ENCODE measurements around the gene EXOC2.
"Not testable (repeated sequence)": the region's sequence is repeated elsewhere in the genome, so short reads cannot be mapped to it uniquely, and the experiment has no call there.

EXOC2 gene

GRCh38 chr6:684831-685636 is 7.9 kb downstream of the EXOC2 start:
- H3K36me3 Mint-ChIP-seq (ENCODE audit: insufficient read depth): peaks cover 12% of the 10 kb centered on the region
- DNase-seq (ENCODE audit: low spot score in 2 of 2) (no peak), ATAC-seq (replicated peaks; ENCODE audit: extremely low read depth, poor library complexity, severe bottlenecking) (no peak)
- H3K9me3 Mint-ChIP-seq: no peaks in the 10 kb centered on the region
- H3K4me1 Mint-ChIP-seq: peaks cover 59% of the 10 kb centered on the region
- peak overlapping the region; percentile 48 for H3K4me3 Mint-ChIP-seq
- H3K27me3 Mint-ChIP-seq: no peaks in the 10 kb centered on the region
- H3K27ac Mint-ChIP-seq (ENCODE audit: low read depth): peak overlapping the region; percentile 53

GRCh38 chr6:683742-684440 is 9.0 kb downstream of the EXOC2 start:
- no peak for DNase-seq (ENCODE audit: low spot score in 2 of 2)
- Mint-ChIP-seq H3K4me3 (no peak overlapping the region), H3K9me3 (no peaks in the 10 kb centered on the region), H3K36me3 (ENCODE audit: insufficient read depth) (peaks cover 12% of the 10 kb centered on the region), H3K27ac (ENCODE audit: low read depth) (peak overlapping the region; percentile 23), H3K27me3 (no peaks in the 10 kb centered on the region), H3K4me1 (peaks cover 59% of the 10 kb centered on the region)
- ATAC-seq (replicated peaks; ENCODE audit: extremely low read depth, poor library complexity, severe bottlenecking): no peak

- H3K27ac Mint-ChIP-seq (ENCODE audit: low read depth): no peak overlapping the region
- DNase-seq (ENCODE audit: low spot score in 2 of 2) (no peak), ATAC-seq (replicated peaks; ENCODE audit: extremely low read depth, poor library complexity, severe bottlenecking) (no peak)
- H3K27me3 Mint-ChIP-seq: no peaks in the 10 kb centered on the region
- peaks cover 66% of the 10 kb centered on the region for H3K4me1 Mint-ChIP-seq
- H3K9me3 Mint-ChIP-seq: no peaks in the 10 kb centered on the region
- no peak overlapping the region for H3K4me3 Mint-ChIP-seq
- H3K36me3 Mint-ChIP-seq (ENCODE audit: insufficient read depth): peaks cover 12% of the 10 kb centered on the region
These were observed 12.1 kb downstream of the EXOC2 start for GRCh38 chr6:680666-681340.

- ATAC-seq (replicated peaks; ENCODE audit: extremely low read depth, poor library complexity, severe bottlenecking) (no peak), DNase-seq (ENCODE audit: low spot score in 2 of 2) (no peak)
- Mint-ChIP-seq H3K4me3 (no peak overlapping the region), H3K36me3 (ENCODE audit: insufficient read depth) (peaks cover 10% of the 10 kb centered on the region), H3K9me3 (no peaks in the 10 kb centered on the region), H3K27ac (ENCODE audit: low read depth) (no peak overlapping the region), H3K4me1 (peaks cover 62% of the 10 kb centered on the region), H3K27me3 (no peaks in the 10 kb centered on the region)
These were observed 12.7 kb downstream of the EXOC2 start for GRCh38 chr6:680251-680650.

- no peak for DNase-seq (ENCODE audit: low spot score in 2 of 2)
- Mint-ChIP-seq H3K4me3 (no peak overlapping the region), H3K27ac (ENCODE audit: low read depth) (no peak overlapping the region)
These were observed 13.7 kb downstream of the EXOC2 start for GRCh38 chr6:679282-679681.

GRCh38 chr6:678520-678919 is 14.4 kb downstream of the EXOC2 start:
- no peak overlapping the region for H3K27ac Mint-ChIP-seq (ENCODE audit: low read depth)
- no peak overlapping the region for H3K4me3 Mint-ChIP-seq
- no peaks in the 10 kb centered on the region for H3K9me3 Mint-ChIP-seq
- no peak for ATAC-seq (replicated peaks; ENCODE audit: extremely low read depth, poor library complexity, severe bottlenecking)
- H3K4me1 Mint-ChIP-seq: peaks cover 57% of the 10 kb centered on the region
- no peaks in the 10 kb centered on the region for H3K27me3 Mint-ChIP-seq
- DNase-seq (ENCODE audit: low spot score in 2 of 2): no peak
- peaks cover 7% of the 10 kb centered on the region for H3K36me3 Mint-ChIP-seq (ENCODE audit: insufficient read depth)

More at GRCh38 chr6:679282-679681, 13.7 kb downstream of the EXOC2 start:
- no peaks in the 10 kb centered on the region for H3K27me3 Mint-ChIP-seq
- peaks cover 64% of the 10 kb centered on the region for H3K4me1 Mint-ChIP-seq
- no peak for ATAC-seq (replicated peaks; ENCODE audit: extremely low read depth, poor library complexity, severe bottlenecking)
- no peaks in the 10 kb centered on the region for H3K9me3 Mint-ChIP-seq
- peaks cover 7% of the 10 kb centered on the region for H3K36me3 Mint-ChIP-seq (ENCODE audit: insufficient read depth)

GRCh38 chr6:677919-678318 is 15.0 kb downstream of the EXOC2 start:
- ATAC-seq (replicated peaks; ENCODE audit: extremely low read depth, poor library complexity, severe bottlenecking): no peak
- Mint-ChIP-seq H3K4me3 (no peak overlapping the region), H3K36me3 (ENCODE audit: insufficient read depth) (peaks cover 5% of the 10 kb centered on the region), H3K4me1 (peaks cover 51% of the 10 kb centered on the region), H3K27ac (ENCODE audit: low read depth) (no peak overlapping the region), H3K27me3 (no peaks in the 10 kb centered on the region), H3K9me3 (no peaks in the 10 kb centered on the region)
- no peak for DNase-seq (ENCODE audit: low spot score in 2 of 2)

GRCh38 chr6:674956-675355 is 18.0 kb downstream of the EXOC2 start:
- no peak for DNase-seq (ENCODE audit: low spot score in 2 of 2)
- ATAC-seq (replicated peaks; ENCODE audit: extremely low read depth, poor library complexity, severe bottlenecking): no peak
- Mint-ChIP-seq H3K36me3 (ENCODE audit: insufficient read depth) (peaks cover 3% of the 10 kb centered on the region), H3K4me3 (no peak overlapping the region), H3K27me3 (no peaks in the 10 kb centered on the region), H3K4me1 (peaks cover 33% of the 10 kb centered on the region), H3K27ac (ENCODE audit: low read depth) (no peak overlapping the region), H3K9me3 (no peaks in the 10 kb centered on the region)

- no peak for ATAC-seq (replicated peaks; ENCODE audit: extremely low read depth, poor library complexity, severe bottlenecking)
- Mint-ChIP-seq H3K4me3 (no peak overlapping the region), H3K36me3 (ENCODE audit: insufficient read depth) (peaks cover 3% of the 10 kb centered on the region), H3K27me3 (no peaks in the 10 kb centered on the region), H3K4me1 (peaks cover 29% of the 10 kb centered on the region), H3K27ac (ENCODE audit: low read depth) (no peak overlapping the region), H3K9me3 (no peaks in the 10 kb centered on the region)
- no peak for DNase-seq (ENCODE audit: low spot score in 2 of 2)
These were observed 18.5 kb downstream of the EXOC2 start for GRCh38 chr6:674406-674805.

- Mint-ChIP-seq H3K27me3 (no peaks in the 10 kb centered on the region), H3K4me1 (peaks cover 59% of the 10 kb centered on the region), H3K36me3 (ENCODE audit: insufficient read depth) (peaks cover 4% of the 10 kb centered on the region), H3K9me3 (peaks cover 6% of the 10 kb centered on the region), H3K4me3 (no peak overlapping the region), H3K27ac (ENCODE audit: low read depth) (no peak overlapping the region)
- DNase-seq (ENCODE audit: low spot score in 2 of 2) (no peak), ATAC-seq (replicated peaks; ENCODE audit: extremely low read depth, poor library complexity, severe bottlenecking) (no peak)
These were observed 25.5 kb downstream of the EXOC2 start for GRCh38 chr6:667253-667927.

- DNase-seq (ENCODE audit: low spot score in 2 of 2) (no peak), ATAC-seq (replicated peaks; ENCODE audit: extremely low read depth, poor library complexity, severe bottlenecking) (no peak)
- Mint-ChIP-seq H3K27ac (ENCODE audit: low read depth) (no peak overlapping the region), H3K4me3 (no peak overlapping the region), H3K27me3 (no peaks in the 10 kb centered on the region), H3K36me3 (ENCODE audit: insufficient read depth) (peaks cover 4% of the 10 kb centered on the region), H3K4me1 (peaks cover 71% of the 10 kb centered on the region), H3K9me3 (peaks cover 6% of the 10 kb centered on the region)
These were observed 27.3 kb downstream of the EXOC2 start for GRCh38 chr6:665403-666267.

- H3K27ac Mint-ChIP-seq (ENCODE audit: low read depth); ATAC-seq (replicated peaks; ENCODE audit: extremely low read depth, poor library complexity, severe bottlenecking); H3K36me3 Mint-ChIP-seq (ENCODE audit: insufficient read depth); DNase-seq (ENCODE audit: low spot score in 2 of 2); H3K27me3 Mint-ChIP-seq; H3K4me3 Mint-ChIP-seq; H3K9me3 Mint-ChIP-seq: not testable (repeated sequence)
- H3K4me1 Mint-ChIP-seq: peaks cover 89% of the 10 kb centered on the region
These were observed 29.2 kb downstream of the EXOC2 start for GRCh38 chr6:663788-664187.

All from central memory CD8-positive, alpha-beta T cell (primary cell).